DND-41 (cell line): Measurements from ENCODE around the gene CDH23.

Experiments used
- EZH2 ChIP-seq: IDR thresholded peaks from 3 replicates; pipeline ENCODE4 v1.6.1; 2012; ENCODE audit warnings: borderline replicate concordance, low read depth, mild to moderate bottlenecking, moderate library complexity, low read length, inconsistent platforms; ENCODE audit not compliant: severe bottlenecking
- TF ChIP-seq, protein P1 (sequence below): IDR thresholded peaks from 2 replicates; pipeline ENCODE4 v1.5.1; 2012; ENCODE audit warnings: borderline replicate concordance, low read length, moderate library complexity, mild to moderate bottlenecking; ENCODE audit not compliant: poor library complexity, severe bottlenecking; ENCODE audit errors: extremely low read depth

- TF ChIP-seq, protein P1, sequence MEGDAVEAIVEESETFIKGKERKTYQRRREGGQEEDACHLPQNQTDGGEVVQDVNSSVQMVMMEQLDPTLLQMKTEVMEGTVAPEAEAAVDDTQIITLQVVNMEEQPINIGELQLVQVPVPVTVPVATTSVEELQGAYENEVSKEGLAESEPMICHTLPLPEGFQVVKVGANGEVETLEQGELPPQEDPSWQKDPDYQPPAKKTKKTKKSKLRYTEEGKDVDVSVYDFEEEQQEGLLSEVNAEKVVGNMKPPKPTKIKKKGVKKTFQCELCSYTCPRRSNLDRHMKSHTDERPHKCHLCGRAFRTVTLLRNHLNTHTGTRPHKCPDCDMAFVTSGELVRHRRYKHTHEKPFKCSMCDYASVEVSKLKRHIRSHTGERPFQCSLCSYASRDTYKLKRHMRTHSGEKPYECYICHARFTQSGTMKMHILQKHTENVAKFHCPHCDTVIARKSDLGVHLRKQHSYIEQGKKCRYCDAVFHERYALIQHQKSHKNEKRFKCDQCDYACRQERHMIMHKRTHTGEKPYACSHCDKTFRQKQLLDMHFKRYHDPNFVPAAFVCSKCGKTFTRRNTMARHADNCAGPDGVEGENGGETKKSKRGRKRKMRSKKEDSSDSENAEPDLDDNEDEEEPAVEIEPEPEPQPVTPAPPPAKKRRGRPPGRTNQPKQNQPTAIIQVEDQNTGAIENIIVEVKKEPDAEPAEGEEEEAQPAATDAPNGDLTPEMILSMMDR: no peak
- TF ChIP-seq EZH2: no peak
These were observed 239.9 kb downstream of the CDH23 start for GRCh38 chr10:71636588-71636987.
